PC-3 (cell line): ENCODE measurements around the gene PLCL2. TPM values are rescaled to one million over a fixed set of nuclear protein-coding genes. Genes with fewer than 3 reads are reported as not detected.

Experiments
- ATAC-seq: fragments of 200-7000 bp; cut with Tn5 transposase; 2 replicates; pipeline ENCODE4 v1.9.1; 2020; ENCODE audit warnings: mild to moderate bottlenecking, moderate library complexity
- BruUV-seq: library from RNA; stranded (reverse); fragments of 400-500 nt; replicated peaks from 2 replicates; lab custom pipeline; 2021; lab: Mats Ljungman, UMichigan
- CTCF ChIA-PET: fragments of 300-600 bp; sonication (Branson Sonifier 250); formaldehyde crosslinking; loops from one replicate; lab custom pipeline; 2022; ENCODE audit warnings: antibody characterized with exemption; lab: Charles Lee
- POLR2A ChIA-PET: fragments of 300-600 bp; sonication (Branson Sonifier 250); formaldehyde crosslinking; loops from one replicate; lab custom pipeline; 2022; ENCODE audit warnings: antibody characterized with exemption; ENCODE audit not compliant: unreplicated experiment; lab: Charles Lee
- DNase-seq: peaks from one replicate; pipeline ENCODE4 v3.0.0-alpha.2; 2015
- H2AFZ ChIP-seq: fragments of 300-600 bp; sonication (generic); 2 replicates; pipeline ENCODE4 v1.6.0; 2016; ENCODE audit warnings: antibody characterized with exemption, low read length
- H3F3A ChIP-seq: fragments of 300-600 bp; sonication (generic); one replicate; pipeline ENCODE4 v1.6.0; 2017; ENCODE audit warnings: antibody characterized with exemption, low read length, control low read depth, mild to moderate bottlenecking; ENCODE audit not compliant: unreplicated experiment
- H3K27ac ChIP-seq: fragments of 300-600 bp; sonication (generic); 2 replicates; pipeline ENCODE4 v1.5.1; 2016; ENCODE audit warnings: mild to moderate bottlenecking, low read length
- H3K27me3 ChIP-seq: fragments of 300-600 bp; sonication (generic); 2 replicates; pipeline ENCODE4 v1.6.1; 2016; ENCODE audit warnings: low read length, mixed read lengths
- H3K36me3 ChIP-seq: fragments of 300-600 bp; sonication (generic); 2 replicates; pipeline ENCODE4 v1.6.1; 2016; ENCODE audit warnings: low read depth, mixed run types, low read length, mixed read lengths
- H3K4me1 ChIP-seq: fragments of 300-600 bp; sonication (generic); 2 replicates; pipeline ENCODE4 v1.5.1; 2016; ENCODE audit warnings: low read length; ENCODE audit not compliant: insufficient read depth
- H3K4me2 ChIP-seq: fragments of 300-600 bp; sonication (generic); 2 replicates; pipeline ENCODE4 v1.6.0; 2016; ENCODE audit warnings: low read length
- H3K4me3 ChIP-seq: fragments of 300-600 bp; sonication (generic); 2 replicates; pipeline ENCODE4 v1.5.1; 2016; ENCODE audit warnings: mild to moderate bottlenecking, low read length, mixed read lengths
- H3K79me2 ChIP-seq: fragments of 300-600 bp; sonication (generic); 2 replicates; pipeline ENCODE4 v1.6.1; 2017; ENCODE audit warnings: low read length, mixed read lengths
- H3K9ac ChIP-seq: fragments of 300-600 bp; sonication (generic); 2 replicates; pipeline ENCODE4 v1.6.0; 2016; ENCODE audit warnings: mild to moderate bottlenecking, low read length
- H3K9me2 ChIP-seq: fragments of 300-600 bp; sonication (generic); replicated peaks from 2 replicates; pipeline ENCODE4 v1.6.1; 2016; ENCODE audit warnings: mixed run types, low read length, mixed read lengths
- H3K9me3 ChIP-seq: fragments of 300-600 bp; sonication (generic); 2 replicates; pipeline ENCODE4 v1.6.1; 2016; ENCODE audit warnings: low read length, mixed read lengths
- H4K20me1 ChIP-seq: fragments of 300-600 bp; sonication (generic); 2 replicates; pipeline ENCODE4 v1.6.1; 2016; ENCODE audit warnings: low read length, mixed read lengths
- CTCF ChIP-seq: fragments of 300-600 bp; sonication (generic); conservative IDR thresholded peaks from 2 replicates; pipeline ENCODE4 v1.5.1; 2017; ENCODE audit warnings: antibody characterized with exemption, low read depth, mild to moderate bottlenecking, low read length
- EZH2 ChIP-seq: fragments of 300-600 bp; sonication (generic); IDR thresholded peaks from one replicate; pipeline ENCODE4 v1.6.1; 2017; ENCODE audit warnings: antibody characterized with exemption, mild to moderate bottlenecking, low read length; ENCODE audit not compliant: unreplicated experiment
- EZH2phosphoT487 ChIP-seq: fragments of 300-600 bp; sonication (generic); IDR thresholded peaks from 2 replicates; pipeline ENCODE4 v1.6.1; 2018; ENCODE audit warnings: mild to moderate bottlenecking, antibody characterized with exemption, low read length, borderline replicate concordance
- intact Hi-C: fragments of 100-400 bp; cut with micrococcal nuclease; formaldehyde crosslinking; loops from 2 replicates; pipeline ENCODE4 v1.9.0; 2023
- total RNA-seq: library from RNA; depleted of rRNA; stranded (reverse); fragments of >200 nt; gene quantifications from 2 replicates; pipeline ENCODE4 v1.2.3, GENCODE V29; 2014

Gene PLCL2
- total RNA-seq, 1 experiment from 2014 or later, result 9.8 TPM

- TF ChIP-seq EZH2phosphoT487 (no peak), EZH2 (no peak), CTCF (no peak)
- no TSS peak for BruUV-seq
- H2AFZ ChIP-seq, result no peak overlapping the region
- H3K27me3 ChIP-seq, result no peaks in the 10 kb centered on the region
- ATAC-seq, result peak; percentile 79
- no peak overlapping the region for H3K4me3 ChIP-seq
- intact Hi-C loops, result no loop called here
- H3K36me3 ChIP-seq, result no peaks in the 10 kb centered on the region
- no peaks in the 10 kb centered on the region for H3F3A ChIP-seq
- no peaks in the 10 kb centered on the region for H3K9me3 ChIP-seq
- peak overlapping the region; percentile 32 for H3K4me2 ChIP-seq
- H3K27ac ChIP-seq, result peak overlapping the region; percentile 58
- H4K20me1 ChIP-seq, result no peaks in the 10 kb centered on the region
- H3K4me1 ChIP-seq, result peaks cover 22% of the 10 kb centered on the region
- no peak overlapping the region for H3K9ac ChIP-seq
- ChIA-PET CTCF (no interaction called here), POLR2A (no interaction called here)
- DNase-seq, result peak; percentile 63
- H3K9me2 ChIP-seq, result no peaks in the 10 kb centered on the region
- H3K79me2 ChIP-seq, result peaks cover 12% of the 10 kb centered on the region
These were observed 32.6 kb downstream of the PLCL2 start for GRCh38 chr3:16917256-16917935.

DNA sequence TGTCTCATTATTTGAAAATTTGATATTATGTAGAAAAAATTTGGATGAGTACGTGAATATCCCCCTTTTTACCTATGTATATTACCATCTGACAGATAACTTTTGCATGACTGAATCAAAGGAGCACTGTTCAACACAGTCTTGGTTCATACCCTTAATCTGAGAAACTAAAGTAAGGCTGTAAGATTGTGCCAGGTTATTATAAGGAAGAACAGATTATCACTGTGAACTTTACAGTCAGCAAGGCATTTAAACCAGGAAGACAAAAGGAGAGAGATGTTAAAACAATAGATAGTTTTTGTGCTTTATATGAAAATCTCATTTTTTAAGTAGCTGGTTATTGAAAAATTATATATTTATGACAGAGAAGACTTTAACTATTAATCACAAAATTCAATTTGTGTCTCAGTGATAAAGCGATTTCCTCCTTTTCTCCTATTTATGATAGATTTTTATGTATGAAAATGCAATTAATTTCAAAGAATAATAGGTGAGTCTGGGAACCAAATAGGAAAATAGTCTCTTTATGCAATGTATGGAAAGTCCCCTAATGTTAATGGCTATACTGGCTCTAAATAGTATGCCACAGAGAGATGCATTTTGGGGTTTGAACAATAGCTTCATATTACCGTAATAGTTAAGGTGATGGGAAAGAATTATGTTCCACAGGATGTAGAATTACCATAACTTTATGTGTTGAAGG, 33.4 kb downstream of the PLCL2 start:
- Histone ChIP-seq H3K4me1 (peaks cover 22% of the 10 kb centered on the region), H3K4me2 (no peak overlapping the region; the same call in 1 of the 2 replicates), H2AFZ (no peak overlapping the region), H3K9me3 (no peaks in the 10 kb centered on the region), H3K79me2 (peaks cover 12% of the 10 kb centered on the region), H3K9ac (no peak overlapping the region), H4K20me1 (no peaks in the 10 kb centered on the region), H3K4me3 (no peak overlapping the region), H3K36me3 (no peaks in the 10 kb centered on the region), H3K9me2 (no peaks in the 10 kb centered on the region), H3K27ac (no peak overlapping the region), H3K27me3 (no peaks in the 10 kb centered on the region), H3F3A (no peaks in the 10 kb centered on the region)
- DNase-seq, result no peak
- POLR2A ChIA-PET, result no interaction called here
- intact Hi-C loops, result no loop called here
- CTCF ChIA-PET, result no interaction called here
- BruUV-seq, result no TSS peak
- TF ChIP-seq EZH2 (no peak), CTCF (no peak), EZH2phosphoT487 (no peak)
- ATAC-seq, result peak; percentile 49

GRCh38 chr3:16918683-16919025, 33.9 kb downstream of the PLCL2 start:
- CTCF ChIA-PET, result no interaction called here
- no peak overlapping the region for H3K4me2 ChIP-seq
- peaks cover 22% of the 10 kb centered on the region for H3K4me1 ChIP-seq
- no peaks in the 10 kb centered on the region for H3K27me3 ChIP-seq
- H2AFZ ChIP-seq, result no peak overlapping the region
- no peak overlapping the region for H3K27ac ChIP-seq
- H3K9me2 ChIP-seq, result no peaks in the 10 kb centered on the region
- peaks cover 12% of the 10 kb centered on the region for H3K79me2 ChIP-seq
- DNase-seq, result no peak
- TF ChIP-seq EZH2phosphoT487, result no peak
- TF ChIP-seq EZH2, result no peak
- no peak for TF ChIP-seq CTCF
- intact Hi-C loops, result no loop called here
- no peak overlapping the region for H3K4me3 ChIP-seq
- H3F3A ChIP-seq, result no peaks in the 10 kb centered on the region
- POLR2A ChIA-PET, result no interaction called here
- H3K9ac ChIP-seq, result no peak overlapping the region
- BruUV-seq, result no TSS peak
- no peaks in the 10 kb centered on the region for H3K9me3 ChIP-seq
- H3K36me3 ChIP-seq, result no peaks in the 10 kb centered on the region
- no peaks in the 10 kb centered on the region for H4K20me1 ChIP-seq
- no peak for ATAC-seq
